Heart left ventricle (tissue), 16 donors: ENCODE measurements around the gene NMBR. TPM values are rescaled to one million over a fixed set of nuclear protein-coding genes. Genes with fewer than 3 reads are reported as not detected.
"Not testable (repeated sequence)": the region's sequence is repeated elsewhere in the genome, so short reads cannot be mapped to it uniquely, and the experiment has no call there.

Experiments
- ATAC-seq, 4 donors: fragments of 200-7000 bp; cut with Tn5 transposase; one replicate each; pipeline ENCODE4 v1.9.1; 2020 to 2022; ENCODE audit warnings: moderate library complexity in 4 of 4, mild to moderate bottlenecking in 3 of 4, moderate number of reproducible peaks in 1 of 4
- DNase-seq, 5 donors: peaks; one replicate each; pipeline ENCODE4 v3.0.0-alpha.2; 2020
- H3K27ac ChIP-seq, 12 donors: fragments of 200-600 bp; sonication (generic) in 4 of 12; one replicate each; pipeline versions ENCODE4 v1.5.0 to v1.8.0; 2016 to 2022; ENCODE audit warnings: mild to moderate bottlenecking in 2 of 12
- H3K27me3 ChIP-seq, 9 donors: fragments of 200-600 bp; sonication (generic) in 2 of 9; one replicate each; pipeline versions ENCODE4 v1.5.1 to v1.8.0; 2016 to 2022; ENCODE audit warnings: mild to moderate bottlenecking in 3 of 9
- H3K36me3 ChIP-seq, 9 donors: fragments of 200-600 bp; sonication (generic) in 2 of 9; one replicate each; pipeline versions ENCODE4 v1.5.0 to v1.8.0; 2018 to 2022; ENCODE audit warnings: mild to moderate bottlenecking in 2 of 9
- H3K4me1 ChIP-seq, 12 donors: fragments of 200-600 bp; sonication (generic) in 4 of 12; one replicate each; pipeline versions ENCODE4 v1.5.0 to v1.8.0; 2016 to 2022; ENCODE audit warnings: mild to moderate bottlenecking in 3 of 12
- H3K4me3 ChIP-seq, 12 donors: fragments of 200-600 bp; sonication (generic) in 4 of 12; one replicate each; pipeline versions ENCODE4 v1.5.0 to v1.8.0; 2017 to 2022; ENCODE audit warnings: mild to moderate bottlenecking in 9 of 12, moderate library complexity in 4 of 12
- H3K9me3 ChIP-seq, 12 donors: fragments of 200-600 bp; sonication (generic) in 4 of 12; one replicate each; pipeline versions ENCODE4 v1.5.0 to v1.8.0; 2016 to 2022; ENCODE audit warnings: mild to moderate bottlenecking in 1 of 12
- POLR2A ChIP-seq, 2 donors: fragments of 450-650 bp; IDR thresholded peaks; one replicate each; pipeline ENCODE4 v1.6.1; 2017; ENCODE audit warnings: antibody characterized with exemption in 2 of 2, mild to moderate bottlenecking in 2 of 2, moderate library complexity in 2 of 2
- WGBS, 4 donors: extraction: QIAGEN DNeasy Blood & Tissue Kit in 2 of 4; methylation state at CpG; one replicate each; pipeline versions ENCODE4 v1.1.5 to v1.1.7; 2013 to 2018; 5-methylcytosine and 5-hydroxymethylcytosine counted together
- intact Hi-C, 10 donors: fragments of 100-400 bp; cut with DNase I; formaldehyde crosslinking; loops; one replicate each; pipeline versions ENCODE4 v1.11.1 to v1.14.2; 2022
- polyA plus RNA-seq, 2 donors: library from polyadenylated mRNA; stranded (reverse); fragments of 200-250 nt; gene quantifications; one replicate each; pipeline ENCODE4 v1.2.3, GENCODE V29; 2013
- total RNA-seq, 9 donors: library from RNA; depleted of rRNA in 2 of 9; stranded (reverse); fragments of >200 nt in 2 of 9; fragmentation: NEBNext Ultra II Directional in 3 of 9; extraction: Animal tissue kit (Norgen Biotek cat#: 25700) in 3 of 9; gene quantifications; one replicate each; pipeline versions ENCODE4 v1.1.0 to v1.2.4, GENCODE V29; 2016 to 2023
- TF ChIP-seq, protein P1 (sequence below), 12 donors: fragments of 200-600 bp; sonication (generic) in 4 of 12; IDR thresholded peaks; one replicate each; pipeline versions ENCODE4 v1.5.0 to v1.8.0; 2018 to 2022; ENCODE audit warnings: antibody characterized with exemption in 12 of 12, mild to moderate bottlenecking in 5 of 12
- donor health status: ischemic (EF 13 %, LVEDD 7.1; RV severe dilation, severe dysfunction).
- donor health status: healthy with polysubstance abuse.
- donor health status: DM: no; HTN: yes; CAD: no.
- donor health status: DM: no; HTN: no; CAD: no.
- donor health status: ischemic (EF 25% LVEDD 6.9; RV normal size, moderate dysfunction).
- donor health status: ischemic (EF 25% LVEDD 5.7; RV mildly dilated, moderate dysfunction).
- donor health status: healthy.
- donor health status: DM: yes; HTN: yes; CAD: no.
- donor health status: ischemic (EF 35%, LVEDD 5.7; RV mildly dilated, moderate dysfunction).
- donor health status: nonischemic (EF 11% LVEDD 7.7; RV severe dilation, severe dysfunction).
- donor health status: DM: yes; HTN: yes; CAD: no.
- donor health status: PGD.
- donor health status: ischemic (EF 29% LVEDD 5.4; RV normal size, mild dysfunction).
- donor health status: nonischemic (EF 23%, LVEDD 6.1; RV moderate dilation, normal function).

The NMBR gene
- total and polyA plus RNA-seq, 11 donors: 0.67 TPM; not detected in 10

GRCh38 chr6:142118328-142118727 is 28.6 kb downstream of the NMBR start:
- no peak for TF ChIP-seq POLR2A (IDR thresholded peaks at IDR 0.05)
- TF ChIP-seq, protein P1, sequence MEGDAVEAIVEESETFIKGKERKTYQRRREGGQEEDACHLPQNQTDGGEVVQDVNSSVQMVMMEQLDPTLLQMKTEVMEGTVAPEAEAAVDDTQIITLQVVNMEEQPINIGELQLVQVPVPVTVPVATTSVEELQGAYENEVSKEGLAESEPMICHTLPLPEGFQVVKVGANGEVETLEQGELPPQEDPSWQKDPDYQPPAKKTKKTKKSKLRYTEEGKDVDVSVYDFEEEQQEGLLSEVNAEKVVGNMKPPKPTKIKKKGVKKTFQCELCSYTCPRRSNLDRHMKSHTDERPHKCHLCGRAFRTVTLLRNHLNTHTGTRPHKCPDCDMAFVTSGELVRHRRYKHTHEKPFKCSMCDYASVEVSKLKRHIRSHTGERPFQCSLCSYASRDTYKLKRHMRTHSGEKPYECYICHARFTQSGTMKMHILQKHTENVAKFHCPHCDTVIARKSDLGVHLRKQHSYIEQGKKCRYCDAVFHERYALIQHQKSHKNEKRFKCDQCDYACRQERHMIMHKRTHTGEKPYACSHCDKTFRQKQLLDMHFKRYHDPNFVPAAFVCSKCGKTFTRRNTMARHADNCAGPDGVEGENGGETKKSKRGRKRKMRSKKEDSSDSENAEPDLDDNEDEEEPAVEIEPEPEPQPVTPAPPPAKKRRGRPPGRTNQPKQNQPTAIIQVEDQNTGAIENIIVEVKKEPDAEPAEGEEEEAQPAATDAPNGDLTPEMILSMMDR (IDR thresholded peaks at IDR 0.05): no peak
- no peaks in the 10 kb centered on the region for H3K36me3 ChIP-seq
- ATAC-seq (no peak), DNase-seq (no peak)
- no peak overlapping the region for H3K27ac ChIP-seq
- no peak overlapping the region for H3K4me3 ChIP-seq
- 70 to 76% (median 74%) methylated on average over 3 of the region's 3 CpGs for WGBS, 4 donors
- no peaks in the 10 kb centered on the region for H3K4me1 ChIP-seq
- intact Hi-C loops: loop anchor here in 3 of 10 donors (10.0 kb wide), 3 partner anchors 134 to 444 kb away; no protein-coding TSS in a partner anchor
- no peaks in the 10 kb centered on the region for H3K27me3 ChIP-seq
- no peaks in the 10 kb centered on the region for H3K9me3 ChIP-seq

- intact Hi-C loops: loop anchor here in 3 of 10 donors (10.0 kb wide), 3 partner anchors 133 to 443 kb away; no protein-coding TSS in a partner anchor
- H3K9me3 ChIP-seq: no peaks in the 10 kb centered on the region
- H3K36me3 ChIP-seq: no peaks in the 10 kb centered on the region
- WGBS, 4 donors: 75 to 89% (median 83%) methylated on average over 2 of the region's 2 CpGs
- TF ChIP-seq, protein P1 (IDR thresholded peaks at IDR 0.05): no peak
- no peak for TF ChIP-seq POLR2A (IDR thresholded peaks at IDR 0.05)
- ATAC-seq (no peak), DNase-seq (no peak)
- no peaks in the 10 kb centered on the region for H3K27me3 ChIP-seq
- H3K4me1 ChIP-seq: no peaks in the 10 kb centered on the region
- H3K4me3 ChIP-seq: no peak overlapping the region
- no peak overlapping the region for H3K27ac ChIP-seq
These were observed 29.6 kb downstream of the NMBR start for GRCh38 chr6:142117366-142117765.

DNA sequence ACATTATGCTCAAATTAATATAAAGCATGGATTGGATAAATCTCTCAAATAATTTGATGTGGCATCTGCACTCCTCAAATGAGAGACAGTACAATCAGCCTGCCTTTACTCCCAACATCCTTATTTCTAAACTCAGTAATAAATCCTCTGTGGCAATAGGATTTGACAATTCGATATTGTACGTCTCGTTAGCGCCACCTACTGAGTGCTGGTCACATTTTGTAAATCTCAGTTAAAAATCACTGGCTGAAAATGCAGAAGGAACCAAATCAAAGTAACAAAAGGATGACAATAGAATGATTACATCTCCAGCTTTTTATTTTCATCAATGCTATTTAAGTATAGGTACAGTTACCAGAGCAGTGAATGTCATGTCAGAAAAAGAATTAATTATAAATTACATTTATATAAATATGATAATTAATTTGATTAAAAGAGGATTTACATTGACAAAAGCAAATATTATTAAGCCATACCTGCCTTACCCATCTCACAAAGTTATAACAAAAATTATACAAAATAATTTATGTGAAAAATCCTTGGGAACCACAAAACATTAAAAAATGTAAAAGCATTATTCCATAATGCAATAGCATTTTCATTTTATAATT is 34.4 kb downstream of the NMBR start:
- peak; percentile 30 to 68 (median 55) for DNase-seq
- no peak overlapping the region for H3K27ac ChIP-seq
- WGBS, 4 donors: 0 to 1% (median 1%) methylated on average over 4 of the region's 4 CpGs
- TF ChIP-seq, protein P1 (IDR thresholded peaks at IDR 0.05): peak; percentile 53 to 78 (median 70)
- TF ChIP-seq POLR2A (IDR thresholded peaks at IDR 0.05): no peak
- no peaks in the 10 kb centered on the region for H3K27me3 ChIP-seq
- ATAC-seq: no peak
- H3K9me3 ChIP-seq: no peaks in the 10 kb centered on the region
- intact Hi-C loops: loop anchor here in 7 of 10 donors (2.0 to 10.0 kb wide), 5 partner anchors 128 to 438 kb away; no protein-coding TSS in a partner anchor
- no peaks in the 10 kb centered on the region for H3K36me3 ChIP-seq
- no peaks in the 10 kb centered on the region for H3K4me1 ChIP-seq
- no peak overlapping the region for H3K4me3 ChIP-seq

GRCh38 chr6:142110820-142111219 is 36.1 kb downstream of the NMBR start:
- not testable (repeated sequence) for H3K9me3 ChIP-seq, H3K4me3 ChIP-seq, H3K27ac ChIP-seq, DNase-seq, H3K27me3 ChIP-seq, ATAC-seq, H3K4me1 ChIP-seq, H3K36me3 ChIP-seq
- intact Hi-C loops: loop anchor here in 6 of 10 donors (5.0 to 10.0 kb wide), 4 partner anchors 126 to 436 kb away; no protein-coding TSS in a partner anchor
- WGBS, 4 donors: 88 to 91% (median 91%) methylated on average over 9 of the region's 9 CpGs

- not testable (repeated sequence) for H3K4me3 ChIP-seq, DNase-seq, H3K27ac ChIP-seq, ATAC-seq, H3K36me3 ChIP-seq, H3K9me3 ChIP-seq, H3K4me1 ChIP-seq, H3K27me3 ChIP-seq
- WGBS, 4 donors: 70 to 91% (median 88%) methylated on average over 5 of the region's 5 CpGs
- intact Hi-C loops: loop anchor here in 1 of 10 donors (10.0 kb wide), 1 partner anchor 420 kb away; no protein-coding TSS in a partner anchor
These were observed 42.1 kb downstream of the NMBR start for GRCh38 chr6:142104820-142105219.
